GM21390 (cell line): ENCODE results near the gene HEPHL1.
"Not testable (repeated sequence)": the region's sequence is repeated elsewhere in the genome, so short reads cannot be mapped to it uniquely, and the experiment has no call there.

Experiments used
- ATAC-seq: cut with Tn5 transposase; IDR thresholded peaks from one replicate; pipeline ENCODE4 v1.9.1; 2021; ENCODE audit not compliant: unreplicated experiment

The HEPHL1 gene

GRCh38 chr11:94148189-94148588 lies 127.0 kb downstream of the HEPHL1 start:
- no peak for ATAC-seq

DNA sequence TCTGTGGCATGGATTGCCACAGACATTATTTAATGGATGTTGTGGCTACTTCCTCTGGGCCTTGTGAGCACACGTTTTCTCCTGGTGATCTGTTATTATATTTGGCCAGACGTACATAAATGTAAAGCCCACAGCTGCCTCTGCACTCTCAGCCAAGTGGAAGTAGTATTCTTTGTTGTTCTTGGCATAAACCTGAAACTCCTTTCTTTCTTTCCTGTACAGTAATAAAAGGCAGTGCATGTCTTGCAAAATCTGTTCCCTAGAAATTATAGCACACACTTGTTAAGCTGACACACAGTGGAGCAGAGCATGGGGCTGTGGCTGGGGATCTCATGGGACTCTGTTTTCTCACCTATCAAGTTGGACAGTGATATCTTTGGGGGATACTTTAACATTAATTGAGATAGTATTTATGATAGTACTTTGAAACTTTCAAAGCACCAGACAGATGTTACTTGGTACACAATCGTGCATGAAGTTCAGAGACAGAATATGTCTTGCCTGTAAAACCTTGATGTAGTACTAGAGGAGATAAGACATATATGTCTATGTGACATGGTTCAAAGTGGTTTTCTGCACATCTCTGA lies 128.4 kb downstream of the HEPHL1 start:
- ATAC-seq = no peak

- no peak for ATAC-seq
Measured at GRCh38 chr11:94150056-94150455, 128.9 kb downstream of the HEPHL1 start.

DNA sequence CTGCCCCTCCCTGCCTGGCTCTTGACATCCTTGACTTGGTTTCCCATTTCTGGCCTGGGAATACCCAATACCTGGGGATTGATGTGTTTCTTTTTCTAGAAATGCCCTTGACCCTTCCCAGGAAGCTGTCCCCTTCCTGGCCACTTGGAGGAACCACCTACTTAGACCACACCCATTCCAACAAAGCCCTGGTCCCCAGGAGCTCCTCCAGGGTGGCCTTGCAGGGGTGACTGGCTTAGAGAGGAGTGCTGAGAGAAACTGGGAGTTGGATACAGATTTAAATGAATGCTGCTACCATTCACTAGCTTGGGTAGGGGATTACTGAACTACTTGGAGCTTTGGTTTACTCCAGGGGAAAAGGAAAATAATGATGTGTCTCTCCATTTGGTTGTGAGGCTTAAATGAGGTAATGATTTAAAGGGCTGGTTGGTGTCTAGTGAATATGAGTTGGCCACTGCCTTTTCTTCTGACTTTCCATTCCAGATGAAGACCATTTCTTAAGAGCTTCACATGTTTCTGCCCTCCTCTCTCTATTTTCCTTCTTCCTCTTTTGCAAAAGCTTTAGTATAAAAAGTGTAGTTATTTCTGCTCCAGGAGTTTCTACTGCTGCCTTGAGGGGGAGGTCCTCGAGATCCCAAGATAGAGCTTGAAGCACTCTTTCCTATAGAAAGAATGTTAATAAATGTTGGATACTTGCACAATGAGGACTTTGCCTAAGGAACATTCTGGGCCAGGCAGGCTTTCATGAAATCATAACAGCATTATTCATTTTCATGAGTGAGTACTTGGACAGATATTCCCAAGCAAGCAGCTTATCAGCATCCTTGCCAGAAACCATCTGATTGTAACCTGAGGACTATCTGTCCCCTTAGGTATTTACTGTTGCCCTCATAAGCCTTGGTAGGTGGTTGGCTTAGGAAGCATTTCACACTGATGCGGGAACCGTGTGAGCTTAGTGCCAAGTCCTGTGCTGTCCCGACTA lies 129.8 kb downstream of the HEPHL1 start:
- no peak for ATAC-seq

- ATAC-seq = peak; percentile 53
Measured at GRCh38 chr11:94151903-94152677, 130.9 kb downstream of the HEPHL1 start.

- no peak for ATAC-seq
Measured at GRCh38 chr11:94152678-94153065, 131.5 kb downstream of the HEPHL1 start.

- no peak for ATAC-seq
Measured at GRCh38 chr11:94153320-94153719, 132.2 kb downstream of the HEPHL1 start.

GRCh38 chr11:94154095-94154856 lies 133.1 kb downstream of the HEPHL1 start:
- ATAC-seq = no peak

DNA sequence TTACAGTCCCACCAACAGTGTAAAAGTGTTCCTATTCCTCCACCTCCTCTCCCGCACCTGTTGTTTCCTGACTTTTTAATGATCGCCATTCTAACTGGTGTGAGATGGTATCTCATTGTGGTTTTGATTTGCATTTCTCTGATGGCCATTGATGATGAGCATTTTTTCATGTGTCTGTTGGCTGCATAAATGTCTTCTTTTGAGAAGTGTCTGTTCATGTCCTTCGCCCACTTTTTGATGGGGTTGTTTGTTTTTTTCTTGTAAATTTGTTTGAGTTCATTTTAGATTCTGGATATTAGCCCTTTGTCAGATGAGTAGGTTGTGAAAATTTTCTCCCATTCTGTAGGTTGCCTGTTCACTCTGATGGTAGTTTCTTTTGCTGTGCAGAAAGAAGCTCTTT lies 136.2 kb downstream of the HEPHL1 start:
- ATAC-seq = not testable (repeated sequence)
